Mesodermal cell (in vitro differentiated cells): Measurements from ENCODE around the gene CIRBP.

ENCODE experiments used
- H3K27ac ChIP-seq: 2 replicates; pipeline ENCODE4 v1.7.0; 2013; ENCODE audit warnings: mild to moderate bottlenecking, low read depth, low read length, moderate library complexity; ENCODE audit not compliant: severe bottlenecking
- H3K36me3 ChIP-seq: 2 replicates; pipeline ENCODE4 v1.7.1; 2013; ENCODE audit warnings: mild to moderate bottlenecking, low read length, moderate library complexity; ENCODE audit not compliant: control insufficient read depth, insufficient read depth
- H3K4me1 ChIP-seq: one replicate; pipeline ENCODE4 v1.7.1; 2013; ENCODE audit warnings: mild to moderate bottlenecking, low read length; ENCODE audit not compliant: insufficient read depth, control insufficient read depth, poor library complexity, severe bottlenecking
- H3K4me3 ChIP-seq: 2 replicates; pipeline ENCODE4 v1.7.0; 2013; ENCODE audit warnings: low read length, control low read depth, mild to moderate bottlenecking; ENCODE audit not compliant: insufficient read depth, poor library complexity, severe bottlenecking; ENCODE audit errors: extremely low read depth
- H3K9me3 ChIP-seq: 2 replicates; pipeline ENCODE4 v1.7.1; 2013; ENCODE audit warnings: mild to moderate bottlenecking, low read length, moderate library complexity; ENCODE audit not compliant: control insufficient read depth
- whole genome bisulfite sequencing, 2 experiments: methylation state at CpG; one replicate each; pipeline ENCODE4 v1.1.5; 2013; ENCODE audit warnings: missing lambda C conversion rate in 2 of 2; ENCODE audit not compliant: insufficient coverage in 2 of 2; 5-methylcytosine and 5-hydroxymethylcytosine counted together

The CIRBP gene

GRCh38 chr19:1238369-1239303, 30.5 kb upstream of the CIRBP start:
- H3K36me3 ChIP-seq = peaks cover 18% of the 10 kb centered on the region
- no peaks in the 10 kb centered on the region for H3K9me3 ChIP-seq
- 78 to 81% methylated on average over 28 to 32 of the region's 34 CpGs for WGBS, 2 experiments
- H3K4me1 ChIP-seq = peaks cover 12% of the 10 kb centered on the region
- no peak overlapping the region for H3K27ac ChIP-seq
- peak overlapping the region; percentile 33 for H3K4me3 ChIP-seq

- Histone ChIP-seq H3K36me3 (peaks cover 13% of the 10 kb centered on the region), H3K27ac (no peak overlapping the region), H3K4me3 (no peak overlapping the region), H3K9me3 (no peaks in the 10 kb centered on the region), H3K4me1 (peaks cover 12% of the 10 kb centered on the region)
- WGBS, 2 experiments = 90 to 94% methylated on average over 10 to 11 of the region's 11 CpGs
Observed at GRCh38 chr19:1239420-1239795, 29.7 kb upstream of the CIRBP start.

GRCh38 chr19:1239796-1240737, 29.1 kb upstream of the CIRBP start:
- Histone ChIP-seq H3K27ac (peak overlapping the region; percentile 45), H3K4me3 (peak overlapping the region; percentile 23), H3K4me1 (peaks cover 17% of the 10 kb centered on the region), H3K9me3 (no peaks in the 10 kb centered on the region), H3K36me3 (peaks cover 11% of the 10 kb centered on the region)
- 14 to 15% methylated on average over 66 to 68 of the region's 84 CpGs for WGBS, 2 experiments

GRCh38 chr19:1240925-1241324, 28.2 kb upstream of the CIRBP start:
- H3K4me1 ChIP-seq = peaks cover 17% of the 10 kb centered on the region
- peaks cover 6% of the 10 kb centered on the region for H3K36me3 ChIP-seq
- no peak overlapping the region for H3K27ac ChIP-seq
- peak overlapping the region; percentile 85 for H3K4me3 ChIP-seq
- WGBS, 2 experiments = 81 to 90% methylated on average over 15 of the region's 15 CpGs
- no peaks in the 10 kb centered on the region for H3K9me3 ChIP-seq

- 1 to 2% methylated on average over 72 to 77 of the region's 79 CpGs for WGBS, 2 experiments
Observed at GRCh38 chr19:1241417-1242095, 27.6 kb upstream of the CIRBP start, which contains the start of gene ATP5F1D. TSS of gene ATP5F1D (plus strand) at chr19:1241751. CDS start at chr19:1241851, 100 bp downstream.

GRCh38 chr19:1243768-1244692, 25.1 kb upstream of the CIRBP start:
- H3K4me3 ChIP-seq = no peak overlapping the region
- peaks cover 10% of the 10 kb centered on the region for H3K4me1 ChIP-seq
- H3K9me3 ChIP-seq = no peaks in the 10 kb centered on the region
- no peak overlapping the region for H3K27ac ChIP-seq
- H3K36me3 ChIP-seq = peaks cover 6% of the 10 kb centered on the region
- 67 to 69% methylated on average over 32 of the region's 33 CpGs for WGBS, 2 experiments

More at GRCh38 chr19:1241417-1242095, 27.6 kb upstream of the CIRBP start, which contains the start of gene ATP5F1D:
- Histone ChIP-seq H3K36me3 (peaks cover 6% of the 10 kb centered on the region), H3K9me3 (no peaks in the 10 kb centered on the region), H3K4me3 (peak within 1 kb of the TSS; percentile 85), H3K4me1 (peaks cover 13% of the 10 kb centered on the region), H3K27ac (peak within 1 kb of the TSS; percentile 23)

- no peaks in the 10 kb centered on the region for H3K9me3 ChIP-seq
- 78% methylated on average over 21 to 26 of the region's 31 CpGs for WGBS, 2 experiments
- peaks cover 8% of the 10 kb centered on the region for H3K36me3 ChIP-seq
- H3K4me3 ChIP-seq = no peak overlapping the region
- peaks cover 7% of the 10 kb centered on the region for H3K4me1 ChIP-seq
- no peak overlapping the region for H3K27ac ChIP-seq
Observed at GRCh38 chr19:1244693-1245451, 24.3 kb upstream of the CIRBP start.

- H3K4me1 ChIP-seq = peaks cover 6% of the 10 kb centered on the region
- peaks cover 10% of the 10 kb centered on the region for H3K36me3 ChIP-seq
- WGBS, 2 experiments = 92 to 96% methylated on average over 21 to 23 of the region's 26 CpGs
- H3K9me3 ChIP-seq = no peaks in the 10 kb centered on the region
- no peak overlapping the region for H3K4me3 ChIP-seq
- H3K27ac ChIP-seq = no peak overlapping the region
Observed at GRCh38 chr19:1245494-1246264, 23.5 kb upstream of the CIRBP start.
